ENCODE data around the gene ERICH3.
"Not testable (repeated sequence)": the region's sequence is repeated elsewhere in the genome, so short reads cannot be mapped to it uniquely, and the experiment has no call there.

ERICH3 gene

GRCh38 chr1:74674278-74675048 lies 871 bp upstream of the ERICH3 start (continued):
- TF ChIP-seq CREB5 (CRISPR knock-in tag; IDR thresholded peaks at IDR 0.05; ENCODE audit: low read depth) (no peak), TOX (CRISPR knock-in tag; IDR thresholded peaks at IDR 0.05; ENCODE audit: borderline replicate concordance) (no peak), TCF4 (CRISPR knock-in tag; IDR thresholded peaks at IDR 0.05; ENCODE audit: borderline replicate concordance) (no peak)

GRCh38 chr1:74670866-74671265 lies 2.7 kb downstream of the ERICH3 start:
- ATAC-seq, result not testable (repeated sequence)

DNA sequence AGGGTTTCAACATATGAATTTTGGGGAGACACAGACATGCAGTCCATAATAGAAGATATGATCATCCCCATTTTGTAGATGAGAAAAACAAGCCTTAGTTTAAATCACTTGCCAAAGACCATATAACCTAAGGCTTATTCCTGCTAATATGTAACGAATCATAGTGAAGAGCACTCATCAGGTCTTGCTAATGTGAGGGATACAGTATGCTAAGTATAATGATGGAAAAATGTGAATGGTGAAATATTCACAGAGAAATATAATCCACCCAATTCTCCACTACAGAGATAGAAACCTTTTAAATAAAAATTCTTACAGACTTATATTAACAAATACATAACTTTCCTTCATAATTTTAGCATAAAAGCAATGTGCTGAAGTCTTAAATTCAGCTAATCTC lies 18.9 kb downstream of the ERICH3 start:
- ATAC-seq, result no peak
- TF ChIP-seq PATZ1 (CRISPR knock-in tag; IDR thresholded peaks at IDR 0.05; ENCODE audit: borderline replicate concordance) (no peak), ZNF70 (CRISPR knock-in tag; IDR thresholded peaks at IDR 0.05) (no peak), ZNF565 (CRISPR knock-in tag; conservative IDR thresholded peaks at IDR 0.05; ENCODE audit: low read depth) (no peak), ISL1 (CRISPR knock-in tag; IDR thresholded peaks at IDR 0.05) (no peak), ZNF8 (CRISPR knock-in tag; IDR thresholded peaks at IDR 0.05) (no peak), CREB5 (CRISPR knock-in tag; IDR thresholded peaks at IDR 0.05; ENCODE audit: low read depth) (no peak), CSRNP3 (CRISPR knock-in tag; IDR thresholded peaks at IDR 0.05) (no peak), TOX (CRISPR knock-in tag; IDR thresholded peaks at IDR 0.05; ENCODE audit: borderline replicate concordance) (no peak)
- TF ChIP-seq, protein P1, sequence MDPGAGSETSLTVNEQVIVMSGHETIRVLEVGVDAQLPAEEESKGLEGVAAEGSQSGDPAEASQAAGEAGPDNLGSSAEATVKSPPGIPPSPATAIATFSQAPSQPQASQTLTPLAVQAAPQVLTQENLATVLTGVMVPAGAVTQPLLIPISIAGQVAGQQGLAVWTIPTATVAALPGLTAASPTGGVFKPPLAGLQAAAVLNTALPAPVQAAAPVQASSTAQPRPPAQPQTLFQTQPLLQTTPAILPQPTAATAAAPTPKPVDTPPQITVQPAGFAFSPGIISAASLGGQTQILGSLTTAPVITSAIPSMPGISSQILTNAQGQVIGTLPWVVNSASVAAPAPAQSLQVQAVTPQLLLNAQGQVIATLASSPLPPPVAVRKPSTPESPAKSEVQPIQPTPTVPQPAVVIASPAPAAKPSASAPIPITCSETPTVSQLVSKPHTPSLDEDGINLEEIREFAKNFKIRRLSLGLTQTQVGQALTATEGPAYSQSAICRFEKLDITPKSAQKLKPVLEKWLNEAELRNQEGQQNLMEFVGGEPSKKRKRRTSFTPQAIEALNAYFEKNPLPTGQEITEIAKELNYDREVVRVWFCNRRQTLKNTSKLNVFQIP (CRISPR knock-in tag; IDR thresholded peaks at IDR 0.05; ENCODE audit: borderline replicate concordance, low read depth), result no peak

DNA sequence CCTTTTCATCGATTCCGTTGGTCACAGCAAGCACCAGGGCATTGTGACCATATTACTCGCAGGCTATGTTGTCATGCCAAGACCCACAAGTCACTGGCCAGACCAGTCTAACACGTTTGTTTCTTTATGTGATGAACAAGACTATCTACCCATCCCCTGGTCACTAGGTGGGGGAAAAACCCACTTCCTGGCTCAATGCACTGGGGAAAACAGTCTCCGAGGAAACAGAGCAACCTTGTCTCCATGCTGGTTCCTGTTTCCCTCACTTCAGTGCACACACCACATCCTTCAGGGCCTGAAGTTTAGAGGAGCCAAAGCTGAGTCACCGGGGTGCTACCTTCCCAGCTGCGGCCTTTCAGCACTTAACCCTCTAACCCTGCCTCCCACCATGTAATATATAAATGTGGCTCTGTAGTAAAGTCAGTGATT lies 20.9 kb downstream of the ERICH3 start:
- TF ChIP-seq CREB5 (CRISPR knock-in tag; IDR thresholded peaks at IDR 0.05; ENCODE audit: low read depth), result no peak
- no peak for TF ChIP-seq PPARA (CRISPR knock-in tag; IDR thresholded peaks at IDR 0.05; ENCODE audit: borderline replicate concordance)
- no peak for TF ChIP-seq RARB (CRISPR knock-in tag; IDR thresholded peaks at IDR 0.05)
- peak; percentile 84 for ATAC-seq

DNA sequence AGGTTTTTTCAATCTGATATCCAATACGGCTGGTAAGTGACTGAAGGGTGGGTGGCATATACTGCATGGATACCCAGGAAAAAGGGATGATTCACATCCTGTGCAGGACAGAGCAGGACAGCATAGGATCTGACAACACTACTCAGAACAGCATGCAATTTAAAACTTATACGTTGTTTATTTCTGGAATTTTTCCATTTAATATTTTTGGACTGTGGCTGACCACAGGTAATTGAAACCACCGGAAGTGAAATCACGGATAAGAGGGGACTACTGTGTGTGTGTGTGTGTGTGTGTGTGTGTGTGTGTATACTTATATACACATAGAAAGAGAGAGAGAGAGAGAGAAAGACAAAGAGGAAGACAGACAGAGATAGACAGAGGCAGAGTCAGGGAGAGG lies 23.0 kb downstream of the ERICH3 start:
- peak; percentile 86 for ATAC-seq
- TF ChIP-seq GLIS3 (CRISPR knock-in tag; IDR thresholded peaks at IDR 0.05), result no peak
- no peak for TF ChIP-seq ZFP3 (CRISPR knock-in tag; IDR thresholded peaks at IDR 0.05)
- no peak for TF ChIP-seq SNAI2 (CRISPR knock-in tag; IDR thresholded peaks at IDR 0.05)
- no peak for TF ChIP-seq ZNF70 (CRISPR knock-in tag; IDR thresholded peaks at IDR 0.05)
- TF ChIP-seq BACH2 (CRISPR knock-in tag; IDR thresholded peaks at IDR 0.05; ENCODE audit: borderline replicate concordance), result no peak
- TF ChIP-seq RARB (CRISPR knock-in tag; IDR thresholded peaks at IDR 0.05), result no peak
- no peak for TF ChIP-seq PPARA (CRISPR knock-in tag; IDR thresholded peaks at IDR 0.05; ENCODE audit: borderline replicate concordance)
- TF ChIP-seq TOX (CRISPR knock-in tag; IDR thresholded peaks at IDR 0.05; ENCODE audit: borderline replicate concordance), result no peak
- TF ChIP-seq ZNF8 (CRISPR knock-in tag; IDR thresholded peaks at IDR 0.05), result no peak
